ENCODE data around the gene VPS13D.

DNA sequence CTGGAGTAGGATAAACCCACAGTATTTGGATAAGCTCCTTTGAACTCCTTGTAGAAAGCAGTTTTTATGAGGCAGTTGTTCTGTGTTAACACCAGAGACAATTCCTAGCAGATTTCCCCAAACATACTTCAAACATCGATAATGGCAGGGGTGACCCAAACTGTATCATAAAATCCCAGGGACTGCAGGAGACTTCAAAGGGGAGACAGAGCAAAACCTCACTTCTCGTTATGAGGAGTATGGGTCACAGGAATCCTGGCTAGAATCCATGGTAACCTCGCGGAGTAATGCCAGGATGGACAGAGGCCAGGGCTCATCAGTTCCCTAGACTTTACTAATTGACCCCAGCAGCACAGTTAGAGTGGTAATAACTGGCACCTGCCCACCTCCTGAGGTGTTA, 240.2 kb downstream of the VPS13D start:
- TF ChIP-seq, protein P1, sequence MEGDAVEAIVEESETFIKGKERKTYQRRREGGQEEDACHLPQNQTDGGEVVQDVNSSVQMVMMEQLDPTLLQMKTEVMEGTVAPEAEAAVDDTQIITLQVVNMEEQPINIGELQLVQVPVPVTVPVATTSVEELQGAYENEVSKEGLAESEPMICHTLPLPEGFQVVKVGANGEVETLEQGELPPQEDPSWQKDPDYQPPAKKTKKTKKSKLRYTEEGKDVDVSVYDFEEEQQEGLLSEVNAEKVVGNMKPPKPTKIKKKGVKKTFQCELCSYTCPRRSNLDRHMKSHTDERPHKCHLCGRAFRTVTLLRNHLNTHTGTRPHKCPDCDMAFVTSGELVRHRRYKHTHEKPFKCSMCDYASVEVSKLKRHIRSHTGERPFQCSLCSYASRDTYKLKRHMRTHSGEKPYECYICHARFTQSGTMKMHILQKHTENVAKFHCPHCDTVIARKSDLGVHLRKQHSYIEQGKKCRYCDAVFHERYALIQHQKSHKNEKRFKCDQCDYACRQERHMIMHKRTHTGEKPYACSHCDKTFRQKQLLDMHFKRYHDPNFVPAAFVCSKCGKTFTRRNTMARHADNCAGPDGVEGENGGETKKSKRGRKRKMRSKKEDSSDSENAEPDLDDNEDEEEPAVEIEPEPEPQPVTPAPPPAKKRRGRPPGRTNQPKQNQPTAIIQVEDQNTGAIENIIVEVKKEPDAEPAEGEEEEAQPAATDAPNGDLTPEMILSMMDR (IDR thresholded peaks at IDR 0.05; ENCODE audit: low read length): no peak
- TF ChIP-seq EZH2 (optimal IDR thresholded peaks at IDR 0.05; ENCODE audit: low read depth, low read length) (no peak), EZH2phosphoT487 (IDR thresholded peaks at IDR 0.05; ENCODE audit: low read length) (no peak)
